GM13976 (cell line): ENCODE results near the gene KCNAB1.

Source experiments
- DNase-seq: peaks from one replicate; pipeline ENCODE4 v3.0.0; 2012; ENCODE audit warnings: low spot score
- CTCF ChIP-seq: IDR thresholded peaks from 2 replicates; pipeline ENCODE4 v1.5.1; 2012; ENCODE audit warnings: borderline replicate concordance, mild to moderate bottlenecking; ENCODE audit not compliant: insufficient read depth; ENCODE audit errors: extremely low read depth, missing control alignments, control extremely low read depth
- in situ Hi-C: fragments of 300-500 bp; cut with MboI; formaldehyde crosslinking; loops from one replicate; pipeline ENCODE4 v1.12.0; 2022; ENCODE audit warnings: low sequenced_read_pairs, mixed read lengths, inconsistent platforms; ENCODE audit not compliant: unreplicated experiment

The KCNAB1 gene

GRCh38 chr3:156149876-156150275 is 29.5 kb downstream of the KCNAB1 start:
- in situ Hi-C loops = loop anchor here (25.0 kb wide), 3 partner anchors 362 to 987 kb away; partner anchors contain the start of gene TIPARP
- TF ChIP-seq CTCF = no peak
- DNase-seq = no peak

DNA sequence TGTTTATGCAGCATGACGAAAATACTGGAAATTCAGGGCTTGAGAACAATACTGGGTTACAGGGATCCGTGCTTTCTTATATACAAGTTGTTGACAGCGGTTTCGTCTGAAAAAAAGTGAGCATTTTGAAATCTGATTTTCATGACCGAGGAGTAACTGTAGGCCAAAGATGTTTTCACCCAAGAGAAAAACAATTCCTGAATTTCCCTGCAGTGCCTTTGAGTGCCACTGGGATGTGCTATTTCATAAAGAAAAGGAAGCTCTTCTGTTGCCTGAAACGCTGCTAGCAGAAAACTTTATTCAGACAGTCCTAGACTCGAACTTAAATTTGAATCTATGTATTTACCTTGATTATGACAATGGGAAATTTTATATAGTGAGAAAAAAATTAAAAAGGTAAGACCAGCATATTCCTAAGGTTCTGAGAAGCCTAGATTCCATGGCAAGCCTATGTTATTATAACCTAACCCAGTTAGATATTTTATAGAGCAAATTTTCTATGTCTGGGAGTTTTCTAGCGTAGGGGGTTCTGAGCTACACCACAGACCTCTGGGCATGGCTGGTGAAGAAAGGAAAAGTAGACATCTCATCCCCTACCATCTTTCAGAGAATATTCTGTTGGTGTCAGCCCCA is 30.2 kb downstream of the KCNAB1 start:
- peak; percentile 33 for DNase-seq
- peak; percentile 76 for TF ChIP-seq CTCF
- in situ Hi-C loops = loop anchor here (25.0 kb wide), 3 partner anchors 362 to 987 kb away; partner anchors contain the start of gene TIPARP

DNA sequence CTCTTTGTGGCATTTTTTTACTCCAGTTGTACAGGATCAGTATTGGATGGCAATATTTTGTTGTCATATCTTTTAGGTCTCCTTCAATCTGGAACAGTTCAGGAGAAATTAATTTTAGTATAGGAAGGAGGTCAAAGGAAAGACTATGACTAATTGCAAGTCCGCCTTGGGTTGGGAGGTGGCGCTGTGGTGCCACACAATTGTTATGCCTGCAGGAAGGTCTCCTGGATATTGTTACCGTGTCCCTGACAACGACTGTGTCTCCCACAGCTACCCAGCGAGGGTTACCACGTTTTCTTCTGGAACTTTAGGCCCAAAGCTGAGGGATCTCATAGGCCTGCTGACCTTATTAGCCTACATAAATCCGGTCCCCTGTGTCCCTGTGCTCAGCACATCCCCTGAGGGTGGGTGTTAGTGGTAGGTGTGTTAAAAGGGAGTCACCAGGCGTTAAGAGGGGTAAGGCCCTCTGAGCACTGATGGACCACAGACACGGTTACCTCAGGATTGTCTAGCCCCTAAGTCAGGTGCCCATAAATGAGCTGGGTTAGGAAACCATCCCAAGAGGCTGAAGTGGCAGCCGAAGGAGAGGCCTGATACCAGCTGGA is 31.5 kb downstream of the KCNAB1 start:
- peak; percentile 41 for DNase-seq
- TF ChIP-seq CTCF = peak; percentile 74
- in situ Hi-C loops = loop anchor here (25.0 kb wide), 3 partner anchors 360 to 985 kb away; partner anchors contain the start of gene TIPARP

- no peak for TF ChIP-seq CTCF
- in situ Hi-C loops = loop anchor here (25.0 kb wide), 3 partner anchors 354 to 979 kb away; partner anchors contain the start of gene TIPARP
- DNase-seq = no peak
Observed at GRCh38 chr3:156158656-156159295, 38.4 kb downstream of the KCNAB1 start.

DNA sequence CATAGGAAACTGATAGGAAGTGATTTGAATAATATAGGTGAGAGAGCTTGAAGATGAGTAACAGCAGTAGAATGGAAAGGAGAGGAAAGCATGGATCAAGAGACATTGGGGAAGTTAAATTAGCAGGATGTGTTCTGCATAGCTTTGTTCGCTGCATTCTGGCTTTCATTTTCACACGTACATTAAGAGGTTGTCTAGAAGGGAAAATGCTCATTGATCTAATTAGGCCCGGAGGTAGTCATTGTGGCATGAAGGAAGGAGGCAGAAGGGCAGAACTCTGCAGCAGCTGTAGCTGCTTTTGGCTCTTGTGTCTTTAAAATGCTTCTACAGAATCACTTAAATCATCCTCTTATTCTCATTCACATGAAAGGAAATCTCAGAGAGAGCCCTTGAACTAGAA is 40.3 kb downstream of the KCNAB1 start:
- no peak for DNase-seq
- in situ Hi-C loops = loop anchor here (10.0 to 25.0 kb wide), 4 partner anchors 224 to 977 kb away; partner anchors contain the start of gene TIPARP
- no peak for TF ChIP-seq CTCF

DNA sequence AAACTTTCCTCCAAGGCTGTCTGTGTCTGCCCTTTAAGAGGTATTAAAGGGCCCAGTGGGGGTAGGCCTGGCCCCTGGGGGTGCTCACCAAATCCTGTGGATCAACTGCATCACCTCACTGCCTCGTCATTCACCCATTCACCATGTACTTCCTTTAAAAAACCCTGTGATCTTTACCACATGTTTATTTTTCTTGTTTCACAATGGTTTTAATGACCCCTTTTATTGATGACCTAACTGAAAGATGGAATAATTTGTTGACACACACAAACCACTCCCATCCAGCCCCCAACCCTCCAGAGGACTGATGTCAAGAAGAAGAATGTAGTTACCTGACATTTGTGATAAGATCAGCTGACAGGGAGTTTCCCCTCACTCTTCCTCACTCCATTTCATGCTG is 40.8 kb downstream of the KCNAB1 start:
- TF ChIP-seq CTCF = no peak
- DNase-seq = no peak
- in situ Hi-C loops = loop anchor here (10.0 to 25.0 kb wide), 4 partner anchors 224 to 976 kb away; partner anchors contain the start of gene TIPARP
